Caco-2 (cell line): Measurements from ENCODE around the gene ATXN1. TPM values are rescaled to one million over a fixed set of nuclear protein-coding genes. Genes with fewer than 3 reads are reported as not detected.

Experiments
- BruUV-seq: library from RNA; stranded (reverse); fragments of 400-500 nt; replicated peaks from 2 replicates; lab custom pipeline; 2021; lab: Mats Ljungman, UMichigan
- CTCF ChIA-PET: fragments of 300-600 bp; sonication (Branson Sonifier 250); formaldehyde crosslinking; loops from one replicate; lab custom pipeline; 2022; ENCODE audit warnings: antibody characterized with exemption; lab: Charles Lee
- POLR2A ChIA-PET: fragments of 300-600 bp; sonication (Branson Sonifier 250); formaldehyde crosslinking; loops from one replicate; lab custom pipeline; 2022; ENCODE audit warnings: antibody characterized with exemption; lab: Charles Lee
- DNase-seq, 2 experiments: peaks; one replicate each; pipeline versions ENCODE4 v3.0.0 to v3.0.0-alpha.2; 2020 to 2022
- H3K27me3 ChIP-seq: replicated peaks from 2 replicates; pipeline ENCODE4 v1.6.0; 2011; ENCODE audit warnings: low read length; ENCODE audit not compliant: control insufficient read depth, insufficient read depth
- H3K36me3 ChIP-seq: 2 replicates; pipeline ENCODE4 v1.5.1; 2011; ENCODE audit warnings: low read length; ENCODE audit not compliant: control insufficient read depth, insufficient read depth
- H3K4me1 ChIP-seq: fragments of 250-450 bp; sonication (Bioruptor Pico); 2 replicates; pipeline ENCODE4 v1.5.1; 2020; ENCODE audit warnings: mild to moderate bottlenecking
- H3K4me3 ChIP-seq: 2 replicates; pipeline ENCODE4 v1.5.1; 2011; ENCODE audit warnings: low read depth, mild to moderate bottlenecking, control low read depth, low read length
- H3K9me3 ChIP-seq: fragments of 250-450 bp; sonication (Bioruptor Pico); 2 replicates; pipeline ENCODE4 v1.5.1; 2020; ENCODE audit warnings: mild to moderate bottlenecking, moderate library complexity
- H3K27ac Mint-ChIP-seq: one replicate; pipeline ENCODE4 v1.8.0; 2022; ENCODE audit warnings: mixed read lengths; ENCODE audit not compliant: unreplicated experiment
- H3K27me3 Mint-ChIP-seq: one replicate; pipeline ENCODE4 v1.8.0; 2022; ENCODE audit warnings: mixed read lengths; ENCODE audit not compliant: insufficient read depth, unreplicated experiment
- H3K36me3 Mint-ChIP-seq: one replicate; pipeline ENCODE4 v1.8.0; 2022; ENCODE audit warnings: mild to moderate bottlenecking, mixed read lengths; ENCODE audit not compliant: insufficient read depth, unreplicated experiment
- H3K4me1 Mint-ChIP-seq: one replicate; pipeline ENCODE4 v1.8.0; 2022; ENCODE audit warnings: low read depth, mixed read lengths; ENCODE audit not compliant: unreplicated experiment
- H3K4me3 Mint-ChIP-seq: one replicate; pipeline ENCODE4 v1.8.0; 2022; ENCODE audit warnings: mild to moderate bottlenecking, moderate library complexity, mixed read lengths; ENCODE audit not compliant: unreplicated experiment
- H3K9me3 Mint-ChIP-seq: one replicate; pipeline ENCODE4 v1.8.0; 2022; ENCODE audit warnings: mixed read lengths; ENCODE audit not compliant: unreplicated experiment
- intact Hi-C: fragments of 100-400 bp; cut with micrococcal nuclease; formaldehyde crosslinking; loops from one replicate; pipeline ENCODE4 v1.10.0; 2022; ENCODE audit not compliant: unreplicated experiment
- total RNA-seq: library from RNA; stranded (reverse); gene quantifications from 2 replicates; pipeline ENCODE4 v1.2.3, GENCODE V29; 2022
- TF ChIP-seq, protein P1 (sequence below), 2 experiments: fragments of 200-600 bp in 1 of 2; IDR thresholded peaks; 1 replicate in 1 of 2; 2 replicates in 1 of 2; pipeline versions ENCODE4 v1.5.1 to v1.8.0; 2011 to 2022; ENCODE audit warnings: antibody characterized with exemption in 1 of 2, control low read depth in 1 of 2, inconsistent platforms in 1 of 2, low read depth in 1 of 2, low read length in 1 of 2, mild to moderate bottlenecking in 1 of 2, moderate library complexity in 1 of 2; ENCODE audit not compliant: insufficient read depth in 1 of 2, severe bottlenecking in 1 of 2, unreplicated experiment in 1 of 2

The ATXN1 gene
- total RNA-seq, 1 experiment from 2014 or later = 14.2 TPM

DNA sequence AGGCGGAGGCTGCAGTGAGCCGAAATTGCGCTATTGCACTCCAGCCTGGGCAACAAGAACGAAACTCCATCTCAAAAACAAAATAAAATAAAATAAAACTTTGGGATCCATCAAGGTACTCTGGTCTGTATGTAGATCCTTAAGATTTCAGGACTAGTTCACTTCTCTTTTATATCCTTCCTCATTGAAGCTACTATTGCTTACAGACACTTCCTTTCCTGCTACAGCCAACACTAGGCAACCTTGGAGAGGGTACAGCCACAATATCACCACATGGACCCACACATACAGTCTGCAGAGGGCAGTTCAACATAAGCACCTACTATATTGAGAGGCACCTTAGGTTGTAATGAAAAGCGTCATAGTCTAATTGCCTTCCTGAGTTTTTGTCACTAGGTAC, 113.3 kb downstream of the ATXN1 start:
- Histone ChIP-seq H3K4me1 (no peaks in the 10 kb centered on the region), H3K4me3 (no peak overlapping the region), H3K27me3 (no peaks in the 10 kb centered on the region), H3K36me3 (no peaks in the 10 kb centered on the region), H3K9me3 (no peaks in the 10 kb centered on the region)
- POLR2A ChIA-PET = no interaction called here
- no peak for DNase-seq
- TF ChIP-seq, protein P1, sequence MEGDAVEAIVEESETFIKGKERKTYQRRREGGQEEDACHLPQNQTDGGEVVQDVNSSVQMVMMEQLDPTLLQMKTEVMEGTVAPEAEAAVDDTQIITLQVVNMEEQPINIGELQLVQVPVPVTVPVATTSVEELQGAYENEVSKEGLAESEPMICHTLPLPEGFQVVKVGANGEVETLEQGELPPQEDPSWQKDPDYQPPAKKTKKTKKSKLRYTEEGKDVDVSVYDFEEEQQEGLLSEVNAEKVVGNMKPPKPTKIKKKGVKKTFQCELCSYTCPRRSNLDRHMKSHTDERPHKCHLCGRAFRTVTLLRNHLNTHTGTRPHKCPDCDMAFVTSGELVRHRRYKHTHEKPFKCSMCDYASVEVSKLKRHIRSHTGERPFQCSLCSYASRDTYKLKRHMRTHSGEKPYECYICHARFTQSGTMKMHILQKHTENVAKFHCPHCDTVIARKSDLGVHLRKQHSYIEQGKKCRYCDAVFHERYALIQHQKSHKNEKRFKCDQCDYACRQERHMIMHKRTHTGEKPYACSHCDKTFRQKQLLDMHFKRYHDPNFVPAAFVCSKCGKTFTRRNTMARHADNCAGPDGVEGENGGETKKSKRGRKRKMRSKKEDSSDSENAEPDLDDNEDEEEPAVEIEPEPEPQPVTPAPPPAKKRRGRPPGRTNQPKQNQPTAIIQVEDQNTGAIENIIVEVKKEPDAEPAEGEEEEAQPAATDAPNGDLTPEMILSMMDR (IDR thresholded peaks at IDR 0.05; ENCODE audit: insufficient read depth in 1 of 2, low read depth in 1 of 2, low read length in 1 of 2, severe bottlenecking in 1 of 2, unreplicated experiment in 1 of 2) = no peak
- intact Hi-C loops = no loop called here
- Mint-ChIP-seq H3K27ac (no peak overlapping the region), H3K4me1 (peaks cover 6% of the 10 kb centered on the region), H3K4me3 (no peak overlapping the region), H3K36me3 (no peaks in the 10 kb centered on the region), H3K27me3 (no peaks in the 10 kb centered on the region), H3K9me3 (no peaks in the 10 kb centered on the region)
- CTCF ChIA-PET = no interaction called here
- BruUV-seq = no TSS peak

DNA sequence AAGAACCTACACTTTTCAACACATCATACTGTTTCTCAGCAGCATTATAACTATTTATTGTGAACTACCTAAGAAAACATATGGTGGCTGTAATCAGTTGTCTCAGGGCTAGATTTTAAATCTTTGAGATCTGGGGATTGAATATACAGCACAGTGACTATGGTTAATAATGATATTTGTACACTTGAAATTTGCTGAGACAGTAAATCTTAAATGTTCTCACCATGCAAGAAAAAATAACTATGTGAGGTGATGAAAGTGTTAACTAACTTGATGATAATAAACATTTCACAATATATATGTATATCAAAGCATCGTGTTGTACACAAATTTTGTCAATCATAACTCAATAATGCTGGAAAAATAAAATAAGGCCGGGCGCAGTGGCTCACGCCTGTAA, 113.8 kb downstream of the ATXN1 start:
- H3K36me3 ChIP-seq = no peaks in the 10 kb centered on the region
- intact Hi-C loops = no loop called here
- H3K9me3 Mint-ChIP-seq = no peaks in the 10 kb centered on the region
- no peak overlapping the region for H3K27ac Mint-ChIP-seq
- no peak for DNase-seq
- ChIA-PET CTCF (no interaction called here), POLR2A (no interaction called here)
- TF ChIP-seq, protein P1 (IDR thresholded peaks at IDR 0.05; ENCODE audit: insufficient read depth in 1 of 2, low read depth in 1 of 2, low read length in 1 of 2, severe bottlenecking in 1 of 2, unreplicated experiment in 1 of 2) = no peak
- no peaks in the 10 kb centered on the region for H3K4me1 ChIP-seq
- no peak overlapping the region for H3K4me3 ChIP-seq
- no TSS peak for BruUV-seq
- H3K36me3 Mint-ChIP-seq = no peaks in the 10 kb centered on the region
- no peaks in the 10 kb centered on the region for H3K9me3 ChIP-seq
- H3K27me3 ChIP-seq = no peaks in the 10 kb centered on the region
- peaks cover 6% of the 10 kb centered on the region for H3K4me1 Mint-ChIP-seq
- H3K4me3 Mint-ChIP-seq = no peak overlapping the region
- no peaks in the 10 kb centered on the region for H3K27me3 Mint-ChIP-seq

DNA sequence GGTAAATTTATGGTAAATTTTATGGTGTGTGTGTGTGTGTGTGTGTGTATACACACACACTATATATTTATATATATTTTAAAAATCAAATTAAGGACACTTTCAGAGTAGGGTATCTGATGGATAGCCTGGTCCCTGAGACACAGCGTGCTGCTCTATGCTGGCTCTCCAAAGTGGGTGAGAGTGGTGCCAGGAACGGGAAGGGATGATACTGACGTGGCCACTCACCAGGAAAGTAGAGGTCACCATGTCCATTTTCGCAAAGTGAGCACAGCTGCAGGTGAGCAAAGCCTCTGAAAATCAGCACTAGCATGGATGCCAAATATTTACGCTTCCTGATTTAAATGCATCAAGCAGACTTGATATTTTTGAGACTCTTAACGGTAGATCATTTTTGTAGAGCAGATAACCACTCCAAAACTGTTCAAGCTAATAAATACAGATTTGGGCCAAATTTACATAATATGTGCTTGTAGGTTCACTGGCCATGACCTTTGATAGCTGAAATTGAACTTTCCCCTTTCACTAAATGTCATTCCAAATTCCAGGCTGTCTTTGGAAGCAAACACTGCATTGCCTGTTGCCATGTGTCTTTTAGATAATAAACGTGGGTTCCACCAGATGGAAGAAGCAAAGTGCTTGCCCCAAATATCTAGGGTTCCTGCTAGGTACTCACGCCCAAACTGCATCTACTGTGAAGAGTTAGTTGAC, 116.6 kb downstream of the ATXN1 start:
- no peaks in the 10 kb centered on the region for H3K4me1 ChIP-seq
- H3K9me3 Mint-ChIP-seq = no peaks in the 10 kb centered on the region
- ChIA-PET CTCF (no interaction called here), POLR2A (no interaction called here)
- H3K27ac Mint-ChIP-seq = no peak overlapping the region
- TF ChIP-seq, protein P1 (IDR thresholded peaks at IDR 0.05; ENCODE audit: insufficient read depth in 1 of 2, low read depth in 1 of 2, low read length in 1 of 2, severe bottlenecking in 1 of 2, unreplicated experiment in 1 of 2) = no peak
- no peaks in the 10 kb centered on the region for H3K36me3 Mint-ChIP-seq
- H3K9me3 ChIP-seq = no peaks in the 10 kb centered on the region
- intact Hi-C loops = no loop called here
- no peaks in the 10 kb centered on the region for H3K27me3 ChIP-seq
- H3K27me3 Mint-ChIP-seq = no peaks in the 10 kb centered on the region
- DNase-seq = no peak
- no peaks in the 10 kb centered on the region for H3K36me3 ChIP-seq
- BruUV-seq = no TSS peak
- H3K4me1 Mint-ChIP-seq = peaks cover 6% of the 10 kb centered on the region
- no peak overlapping the region for H3K4me3 Mint-ChIP-seq
- no peak overlapping the region for H3K4me3 ChIP-seq
